ENCODE measurements around the gene HSD17B12. TPM values are rescaled to one million over a fixed set of nuclear protein-coding genes. Genes with fewer than 3 reads are reported as not detected.

The HSD17B12 gene
- total and polyA plus RNA-seq, 2 of the 8 experiments (the other 6 are each of a cell fraction or from before 2014, with no cell fraction given), result 46.0 to 121 TPM

- TF ChIP-seq, protein P1, sequence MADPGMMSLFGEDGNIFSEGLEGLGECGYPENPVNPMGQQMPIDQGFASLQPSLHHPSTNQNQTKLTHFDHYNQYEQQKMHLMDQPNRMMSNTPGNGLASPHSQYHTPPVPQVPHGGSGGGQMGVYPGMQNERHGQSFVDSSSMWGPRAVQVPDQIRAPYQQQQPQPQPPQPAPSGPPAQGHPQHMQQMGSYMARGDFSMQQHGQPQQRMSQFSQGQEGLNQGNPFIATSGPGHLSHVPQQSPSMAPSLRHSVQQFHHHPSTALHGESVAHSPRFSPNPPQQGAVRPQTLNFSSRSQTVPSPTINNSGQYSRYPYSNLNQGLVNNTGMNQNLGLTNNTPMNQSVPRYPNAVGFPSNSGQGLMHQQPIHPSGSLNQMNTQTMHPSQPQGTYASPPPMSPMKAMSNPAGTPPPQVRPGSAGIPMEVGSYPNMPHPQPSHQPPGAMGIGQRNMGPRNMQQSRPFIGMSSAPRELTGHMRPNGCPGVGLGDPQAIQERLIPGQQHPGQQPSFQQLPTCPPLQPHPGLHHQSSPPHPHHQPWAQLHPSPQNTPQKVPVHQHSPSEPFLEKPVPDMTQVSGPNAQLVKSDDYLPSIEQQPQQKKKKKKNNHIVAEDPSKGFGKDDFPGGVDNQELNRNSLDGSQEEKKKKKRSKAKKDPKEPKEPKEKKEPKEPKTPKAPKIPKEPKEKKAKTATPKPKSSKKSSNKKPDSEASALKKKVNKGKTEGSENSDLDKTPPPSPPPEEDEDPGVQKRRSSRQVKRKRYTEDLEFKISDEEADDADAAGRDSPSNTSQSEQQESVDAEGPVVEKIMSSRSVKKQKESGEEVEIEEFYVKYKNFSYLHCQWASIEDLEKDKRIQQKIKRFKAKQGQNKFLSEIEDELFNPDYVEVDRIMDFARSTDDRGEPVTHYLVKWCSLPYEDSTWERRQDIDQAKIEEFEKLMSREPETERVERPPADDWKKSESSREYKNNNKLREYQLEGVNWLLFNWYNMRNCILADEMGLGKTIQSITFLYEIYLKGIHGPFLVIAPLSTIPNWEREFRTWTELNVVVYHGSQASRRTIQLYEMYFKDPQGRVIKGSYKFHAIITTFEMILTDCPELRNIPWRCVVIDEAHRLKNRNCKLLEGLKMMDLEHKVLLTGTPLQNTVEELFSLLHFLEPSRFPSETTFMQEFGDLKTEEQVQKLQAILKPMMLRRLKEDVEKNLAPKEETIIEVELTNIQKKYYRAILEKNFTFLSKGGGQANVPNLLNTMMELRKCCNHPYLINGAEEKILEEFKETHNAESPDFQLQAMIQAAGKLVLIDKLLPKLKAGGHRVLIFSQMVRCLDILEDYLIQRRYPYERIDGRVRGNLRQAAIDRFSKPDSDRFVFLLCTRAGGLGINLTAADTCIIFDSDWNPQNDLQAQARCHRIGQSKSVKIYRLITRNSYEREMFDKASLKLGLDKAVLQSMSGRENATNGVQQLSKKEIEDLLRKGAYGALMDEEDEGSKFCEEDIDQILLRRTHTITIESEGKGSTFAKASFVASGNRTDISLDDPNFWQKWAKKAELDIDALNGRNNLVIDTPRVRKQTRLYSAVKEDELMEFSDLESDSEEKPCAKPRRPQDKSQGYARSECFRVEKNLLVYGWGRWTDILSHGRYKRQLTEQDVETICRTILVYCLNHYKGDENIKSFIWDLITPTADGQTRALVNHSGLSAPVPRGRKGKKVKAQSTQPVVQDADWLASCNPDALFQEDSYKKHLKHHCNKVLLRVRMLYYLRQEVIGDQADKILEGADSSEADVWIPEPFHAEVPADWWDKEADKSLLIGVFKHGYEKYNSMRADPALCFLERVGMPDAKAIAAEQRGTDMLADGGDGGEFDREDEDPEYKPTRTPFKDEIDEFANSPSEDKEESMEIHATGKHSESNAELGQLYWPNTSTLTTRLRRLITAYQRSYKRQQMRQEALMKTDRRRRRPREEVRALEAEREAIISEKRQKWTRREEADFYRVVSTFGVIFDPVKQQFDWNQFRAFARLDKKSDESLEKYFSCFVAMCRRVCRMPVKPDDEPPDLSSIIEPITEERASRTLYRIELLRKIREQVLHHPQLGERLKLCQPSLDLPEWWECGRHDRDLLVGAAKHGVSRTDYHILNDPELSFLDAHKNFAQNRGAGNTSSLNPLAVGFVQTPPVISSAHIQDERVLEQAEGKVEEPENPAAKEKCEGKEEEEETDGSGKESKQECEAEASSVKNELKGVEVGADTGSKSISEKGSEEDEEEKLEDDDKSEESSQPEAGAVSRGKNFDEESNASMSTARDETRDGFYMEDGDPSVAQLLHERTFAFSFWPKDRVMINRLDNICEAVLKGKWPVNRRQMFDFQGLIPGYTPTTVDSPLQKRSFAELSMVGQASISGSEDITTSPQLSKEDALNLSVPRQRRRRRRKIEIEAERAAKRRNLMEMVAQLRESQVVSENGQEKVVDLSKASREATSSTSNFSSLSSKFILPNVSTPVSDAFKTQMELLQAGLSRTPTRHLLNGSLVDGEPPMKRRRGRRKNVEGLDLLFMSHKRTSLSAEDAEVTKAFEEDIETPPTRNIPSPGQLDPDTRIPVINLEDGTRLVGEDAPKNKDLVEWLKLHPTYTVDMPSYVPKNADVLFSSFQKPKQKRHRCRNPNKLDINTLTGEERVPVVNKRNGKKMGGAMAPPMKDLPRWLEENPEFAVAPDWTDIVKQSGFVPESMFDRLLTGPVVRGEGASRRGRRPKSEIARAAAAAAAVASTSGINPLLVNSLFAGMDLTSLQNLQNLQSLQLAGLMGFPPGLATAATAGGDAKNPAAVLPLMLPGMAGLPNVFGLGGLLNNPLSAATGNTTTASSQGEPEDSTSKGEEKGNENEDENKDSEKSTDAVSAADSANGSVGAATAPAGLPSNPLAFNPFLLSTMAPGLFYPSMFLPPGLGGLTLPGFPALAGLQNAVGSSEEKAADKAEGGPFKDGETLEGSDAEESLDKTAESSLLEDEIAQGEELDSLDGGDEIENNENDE (IDR thresholded peaks at IDR 0.05; ENCODE audit: insufficient replicate concordance, low read length), result no peak
- TF ChIP-seq HDAC2 (IDR thresholded peaks at IDR 0.05; ENCODE audit: borderline replicate concordance in 1 of 2, low read depth in 2 of 2, low read length in 2 of 2), result no peak
- TF ChIP-seq YY1 (IDR thresholded peaks at IDR 0.05; ENCODE audit: low read depth, low read length), result no peak
- TF ChIP-seq HDAC6 (IDR thresholded peaks at IDR 0.05; ENCODE audit: low read depth, low read length), result no peak
- TF ChIP-seq, protein P2, sequence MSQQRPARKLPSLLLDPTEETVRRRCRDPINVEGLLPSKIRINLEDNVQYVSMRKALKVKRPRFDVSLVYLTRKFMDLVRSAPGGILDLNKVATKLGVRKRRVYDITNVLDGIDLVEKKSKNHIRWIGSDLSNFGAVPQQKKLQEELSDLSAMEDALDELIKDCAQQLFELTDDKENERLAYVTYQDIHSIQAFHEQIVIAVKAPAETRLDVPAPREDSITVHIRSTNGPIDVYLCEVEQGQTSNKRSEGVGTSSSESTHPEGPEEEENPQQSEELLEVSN (IDR thresholded peaks at IDR 0.05), result no peak
Measured at GRCh38 chr11:43693069-43693468, 12.5 kb downstream of the HSD17B12 start (continued).

Measured in H1 (cell line).